ENCODE results near the gene KRTAP10-9.
"Not testable (repeated sequence)": the region's sequence is repeated elsewhere in the genome, so short reads cannot be mapped to it uniquely, and the experiment has no call there.

KRTAP10-9 gene

DNA sequence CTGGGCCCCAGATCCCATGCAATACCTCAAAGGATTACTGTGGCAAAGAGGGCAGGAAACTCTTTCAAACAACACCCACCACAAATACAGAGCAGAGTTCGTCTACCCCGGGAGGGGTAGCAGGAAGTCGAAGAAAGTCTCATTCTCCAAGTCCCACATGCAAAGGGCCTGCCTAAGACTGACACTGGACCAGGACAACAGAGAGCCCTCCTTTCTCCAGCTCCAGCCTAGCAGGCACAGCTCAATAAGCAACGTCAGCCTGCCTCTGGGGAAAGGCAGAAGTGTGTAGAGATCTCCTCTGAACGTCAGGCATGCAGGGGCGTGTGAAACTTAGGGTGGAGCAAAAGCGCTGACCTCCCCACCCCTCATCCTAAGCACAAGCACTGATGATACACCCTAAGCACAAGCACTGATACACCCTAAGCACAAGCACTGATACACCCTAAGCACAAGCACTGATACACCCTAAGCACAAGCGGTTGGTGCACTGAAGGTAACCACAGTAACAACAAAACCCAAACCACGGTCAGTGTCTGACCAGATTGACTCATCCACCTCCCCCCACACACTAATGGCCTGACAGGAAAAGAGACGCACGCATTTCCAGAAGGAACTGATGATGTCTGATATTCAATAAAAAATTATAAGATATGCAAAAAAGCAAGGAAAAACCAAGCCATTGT, 32.2 kb downstream of the KRTAP10-9 start:
- no peak for DNase-seq (ENCODE audit: low read depth in 2 of 3, low spot score in 2 of 3)

DNA sequence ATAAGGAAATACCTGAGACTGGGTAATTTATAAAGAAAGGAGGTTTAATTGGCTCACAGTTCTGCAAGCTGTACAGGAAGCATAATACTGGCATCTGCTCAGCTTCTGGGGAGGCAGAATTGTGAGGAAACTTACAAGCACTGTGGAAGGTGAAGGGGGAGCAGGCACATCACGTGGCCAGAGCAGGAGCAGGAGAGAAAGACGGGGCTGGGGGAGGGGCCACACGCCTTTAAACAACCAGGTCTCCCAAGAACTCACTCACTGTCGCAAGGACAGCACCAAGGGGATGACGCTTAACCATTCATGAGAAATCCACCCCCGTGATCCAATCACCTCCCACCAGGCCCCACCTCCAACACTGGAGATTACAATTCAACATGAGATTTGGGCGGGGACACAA, 34.7 kb downstream of the KRTAP10-9 start:
- DNase-seq (ENCODE audit: low read depth in 2 of 3, low spot score in 2 of 3): not testable (repeated sequence)

DNA sequence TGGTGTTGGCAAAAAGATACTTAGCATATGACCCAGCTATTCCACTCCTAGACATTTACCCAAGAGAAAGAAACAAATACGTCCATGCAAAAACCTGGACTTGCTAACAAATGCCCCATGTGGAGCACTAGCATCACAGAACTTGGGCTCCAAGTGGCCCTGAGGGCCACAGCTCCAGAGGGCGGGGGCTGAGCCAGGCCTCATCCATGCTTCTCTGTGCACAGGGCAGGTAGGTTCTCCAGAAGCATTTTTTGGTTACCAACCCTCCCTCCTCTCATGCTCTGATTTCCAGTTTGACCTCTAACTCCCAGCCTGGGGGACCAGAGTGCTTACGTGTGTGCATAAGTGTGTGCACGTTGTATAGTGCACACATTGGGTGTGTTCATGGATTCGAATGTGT, 37.8 kb downstream of the KRTAP10-9 start:
- no peak for DNase-seq (ENCODE audit: low read depth in 2 of 3, low spot score in 2 of 3)

DNA sequence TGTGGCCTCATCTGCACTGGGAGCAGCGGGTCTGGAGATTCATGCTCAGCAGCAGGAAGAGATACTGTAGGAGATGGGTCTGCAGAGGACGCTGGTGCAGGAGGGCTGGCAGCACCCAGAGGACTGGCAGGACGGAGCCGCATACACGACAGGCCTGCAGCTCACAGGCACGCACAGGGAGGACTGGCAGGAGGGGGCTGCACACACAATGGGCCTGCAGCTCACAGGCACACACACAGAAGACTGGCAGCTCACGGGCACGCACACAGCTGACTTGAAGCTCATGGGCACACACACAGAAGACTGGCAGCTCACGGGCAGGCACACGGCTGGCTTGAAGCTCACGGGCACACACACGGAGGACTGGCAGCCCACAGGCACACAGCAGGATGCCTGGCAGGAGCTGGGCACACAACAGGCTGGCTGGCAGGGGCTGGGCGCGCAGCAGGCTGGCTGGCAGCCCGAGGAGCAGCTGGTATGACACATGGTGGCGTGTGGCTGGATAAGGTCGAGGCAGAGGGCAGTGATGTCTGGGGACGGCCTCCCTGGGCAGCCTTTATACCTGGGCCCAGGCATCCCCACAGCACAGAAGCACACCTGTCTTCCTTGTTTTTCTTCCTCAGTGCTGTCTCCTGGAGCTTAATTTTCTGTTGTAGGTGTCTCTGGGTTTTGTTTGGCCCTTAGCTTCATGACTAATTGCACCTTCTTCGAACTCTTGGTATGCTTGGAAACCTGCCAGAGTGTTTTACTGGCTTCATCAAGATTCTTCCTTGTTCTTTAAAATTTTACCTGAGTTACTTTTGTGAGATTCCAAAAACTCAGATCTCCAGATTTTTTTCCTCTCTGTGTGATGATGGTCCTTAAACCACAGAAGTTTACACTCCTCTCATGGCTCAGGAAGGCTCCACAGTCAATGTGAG, 39.8 kb downstream of the KRTAP10-9 start, which contains the start of gene KRTAP12-2:
TSS of gene KRTAP12-2 (minus strand) at position 527 of the 920 bp plus-strand sequence. CDS start at position 486, 41 bp downstream.
- no peak for DNase-seq (ENCODE audit: low read depth in 2 of 3, low spot score in 2 of 3)

DNA sequence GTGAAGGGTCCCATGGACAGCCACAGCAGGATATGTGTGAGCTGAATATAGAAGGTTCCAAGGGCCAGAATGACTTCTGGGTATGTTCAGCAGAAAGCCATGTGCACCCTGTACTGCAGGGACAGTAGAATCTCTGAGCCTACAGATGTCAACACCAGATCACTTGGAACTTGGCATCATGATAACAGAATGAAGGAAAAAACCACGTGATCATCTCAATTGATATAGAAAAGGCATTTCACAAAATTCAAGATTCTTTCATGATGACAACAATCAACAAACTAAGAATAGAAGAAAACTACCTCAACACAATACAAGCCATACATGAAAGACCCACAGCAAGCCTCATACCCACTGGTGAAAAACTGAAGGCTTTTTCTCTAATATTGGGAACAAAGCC, 40.7 kb downstream of the KRTAP10-9 start:
- DNase-seq (ENCODE audit: low read depth in 2 of 3, low spot score in 2 of 3): no peak

DNA sequence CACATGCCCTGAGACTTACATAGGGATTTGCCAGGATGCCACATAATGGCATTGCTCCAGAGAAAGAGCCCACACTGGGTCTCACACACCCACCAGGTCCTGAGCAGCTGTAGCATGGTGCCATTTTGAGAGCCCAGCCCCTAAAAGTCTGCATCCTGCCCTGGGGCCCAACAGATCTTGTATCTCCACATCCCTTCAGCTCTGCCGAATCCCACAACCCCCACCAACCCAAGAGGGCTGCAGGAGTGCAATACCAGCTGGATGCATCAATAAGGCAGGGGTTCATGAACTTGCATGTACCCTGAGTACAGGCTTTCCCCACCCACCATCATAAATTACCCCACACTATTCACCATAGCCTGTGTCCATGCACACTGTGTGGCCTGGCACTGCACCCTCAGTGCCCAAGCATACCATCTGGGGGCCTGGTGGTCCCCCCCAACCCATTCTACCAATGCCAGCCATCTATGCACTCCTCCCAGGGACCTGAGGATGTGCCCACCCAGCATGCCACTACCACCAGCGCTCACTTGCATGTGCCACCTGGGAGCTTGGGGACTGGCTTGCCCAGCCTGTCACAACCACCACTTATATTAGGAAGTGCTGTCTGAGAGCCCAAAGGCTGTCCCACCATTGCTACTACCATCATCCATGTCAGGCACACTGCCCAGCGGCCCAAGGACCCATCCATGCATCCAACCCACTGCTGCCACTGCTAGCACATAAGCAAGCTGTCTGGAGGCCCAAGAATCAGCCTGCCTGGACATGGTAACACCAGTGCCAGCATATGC, 43.9 kb downstream of the KRTAP10-9 start:
- DNase-seq (ENCODE audit: low read depth in 2 of 3, low spot score in 2 of 3): no peak

DNA sequence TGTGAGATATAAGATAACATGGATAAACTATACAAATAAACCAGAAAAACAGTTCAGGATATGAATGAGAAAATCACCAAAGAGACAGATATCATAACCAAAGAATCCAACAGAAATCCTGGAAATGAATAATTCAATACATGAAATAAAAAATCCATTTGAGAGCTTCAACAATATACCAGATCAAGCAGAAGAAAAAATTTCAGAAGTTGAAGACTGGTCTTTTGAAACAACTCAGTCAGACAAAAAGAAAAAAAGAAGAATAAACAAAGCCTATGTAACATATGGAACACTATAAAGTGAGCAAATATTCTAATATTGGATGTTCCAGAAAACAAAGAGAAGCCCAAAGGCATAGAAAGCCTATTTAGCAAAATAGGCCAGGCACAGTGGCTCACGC, 45.0 kb downstream of the KRTAP10-9 start:
- no peak for DNase-seq (ENCODE audit: low read depth in 2 of 3, low spot score in 2 of 3)

DNA sequence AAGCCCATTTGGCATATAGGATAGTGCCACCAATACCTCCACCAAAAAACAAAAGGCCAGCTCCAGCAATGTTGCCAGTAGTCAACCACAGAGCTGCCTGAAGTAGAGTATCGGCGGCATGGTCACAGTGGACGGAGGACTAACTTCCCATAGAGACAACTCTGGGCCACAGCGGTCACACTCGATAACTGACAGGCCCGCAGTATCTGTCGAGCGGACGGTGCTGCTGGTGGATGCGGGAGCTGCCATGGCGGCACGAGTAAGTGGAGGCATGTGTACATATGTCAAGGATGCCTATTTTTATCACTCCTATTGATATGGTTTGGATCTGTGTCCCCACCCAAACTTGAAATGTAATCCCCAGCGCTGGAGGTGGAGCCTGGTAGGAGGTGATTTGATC, 51.0 kb downstream of the KRTAP10-9 start:
- DNase-seq (ENCODE audit: low read depth in 2 of 3, low spot score in 2 of 3): no peak
